ENCODE data around the gene CDC45. TPM values are rescaled to one million over a fixed set of nuclear protein-coding genes. Genes with fewer than 3 reads are reported as not detected.

The CDC45 gene
- total RNA-seq, 1 donor: 8.9 TPM

GRCh38 chr22:19447330-19448075, 32.2 kb upstream of the CDC45 start, which contains the start of gene C22orf39:
Gene C22orf39 (minus strand): TSS chr22:19447711. CDS start chr22:19447688, 23 bp downstream.
- DNase-seq (ENCODE audit: low read depth in 2 of 3, low spot score in 2 of 3): peak; percentile 71 to 94 (median 89)

GRCh38 chr22:19448076-19448607, 31.6 kb upstream of the CDC45 start:
- DNase-seq (ENCODE audit: low read depth in 2 of 3, low spot score in 2 of 3): peak in 2 of 3 donors; percentile 21 to 39

GRCh38 chr22:19448739-19449421, 30.8 kb upstream of the CDC45 start:
- DNase-seq (ENCODE audit: low read depth in 2 of 3, low spot score in 2 of 3): no peak

DNA sequence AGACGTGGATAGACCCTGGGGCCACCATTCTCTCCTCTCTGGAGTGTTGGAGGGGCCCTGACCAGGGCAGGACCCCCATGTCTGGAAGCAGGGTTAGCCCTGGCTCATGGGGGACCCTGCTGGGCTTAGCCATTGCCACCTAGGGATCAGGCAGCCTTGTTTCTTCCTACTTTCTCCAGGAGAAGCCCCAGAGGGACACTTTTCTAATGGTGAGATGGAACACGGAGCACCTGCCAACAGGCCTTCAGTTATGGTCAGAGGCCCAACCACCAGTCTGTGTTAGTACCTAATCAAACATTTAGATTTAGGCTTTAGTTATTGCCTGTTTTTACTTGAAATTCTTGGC, 30.3 kb upstream of the CDC45 start:
- no peak for DNase-seq (ENCODE audit: low read depth in 2 of 3, low spot score in 2 of 3)

- no peak for DNase-seq (ENCODE audit: low read depth in 2 of 3, low spot score in 2 of 3)
Measured at GRCh38 chr22:19450363-19451175, 29.2 kb upstream of the CDC45 start.

DNA sequence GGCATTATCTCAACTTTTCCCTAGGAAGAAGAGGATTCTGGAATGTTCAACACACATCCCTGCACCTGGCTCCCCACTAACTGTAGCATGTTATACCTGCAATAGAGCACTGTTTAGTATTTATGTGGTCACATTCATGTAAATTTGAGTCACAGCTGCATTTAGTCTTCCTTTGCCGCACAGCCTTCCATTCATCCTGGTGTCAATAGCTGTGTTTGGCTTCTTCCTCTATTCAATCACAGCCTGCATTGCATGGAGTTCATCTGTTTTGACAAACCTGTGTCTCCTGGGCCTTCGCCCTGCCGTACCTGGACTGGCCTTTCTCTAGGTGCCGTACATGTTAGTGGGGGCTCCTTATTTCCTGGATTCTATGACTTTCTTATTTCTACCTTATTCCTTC, 28.1 kb upstream of the CDC45 start:
- no peak for DNase-seq (ENCODE audit: low read depth in 2 of 3, low spot score in 2 of 3)

GRCh38 chr22:19453718-19454117, 26.0 kb upstream of the CDC45 start:
- no peak for DNase-seq (ENCODE audit: low read depth in 2 of 3, low spot score in 2 of 3)

- no peak for DNase-seq (ENCODE audit: low read depth in 2 of 3, low spot score in 2 of 3)
Measured at GRCh38 chr22:19454156-19454555, 25.6 kb upstream of the CDC45 start.

GRCh38 chr22:19455033-19455432, 24.7 kb upstream of the CDC45 start:
- DNase-seq (ENCODE audit: low read depth in 2 of 3, low spot score in 2 of 3): no peak

DNA sequence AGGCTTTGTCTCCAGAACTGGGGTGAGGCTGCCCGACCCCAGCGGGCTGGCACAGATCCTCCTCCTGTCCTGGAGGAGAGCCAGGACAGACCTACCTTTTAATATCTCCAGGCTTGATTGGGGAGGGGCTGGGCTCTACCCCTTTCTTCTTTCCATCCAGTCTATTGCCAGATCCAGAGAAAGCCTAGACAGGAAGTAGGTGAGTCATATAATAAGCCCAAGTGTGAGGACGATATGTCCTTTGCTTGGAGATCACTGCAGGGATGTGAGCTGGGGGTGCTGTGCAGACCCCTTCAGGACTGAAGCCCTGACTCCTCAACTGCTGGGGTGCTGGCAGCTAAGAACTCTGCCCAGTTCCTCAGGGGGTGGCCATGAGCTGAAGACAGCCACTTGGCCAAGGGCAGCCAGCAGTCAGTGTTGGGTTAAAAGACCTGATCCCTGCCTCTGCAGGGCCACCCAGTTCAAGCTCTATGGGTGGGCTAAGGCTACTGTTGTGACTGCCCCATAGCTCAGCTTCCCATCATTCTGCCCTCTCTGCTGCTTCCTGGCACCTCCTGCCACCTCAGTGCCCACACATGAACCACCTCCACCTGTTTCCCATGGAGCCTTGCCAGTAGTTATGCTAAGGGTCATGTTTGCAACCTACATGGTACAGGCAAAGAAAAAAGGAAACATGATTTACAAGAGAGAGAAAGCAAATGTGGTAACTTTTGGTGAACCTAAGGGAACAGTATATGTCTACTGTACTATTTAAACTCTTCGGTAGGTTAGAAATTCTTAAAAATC, 23.9 kb upstream of the CDC45 start:
- DNase-seq (ENCODE audit: low read depth in 2 of 3, low spot score in 2 of 3): no peak

DNA sequence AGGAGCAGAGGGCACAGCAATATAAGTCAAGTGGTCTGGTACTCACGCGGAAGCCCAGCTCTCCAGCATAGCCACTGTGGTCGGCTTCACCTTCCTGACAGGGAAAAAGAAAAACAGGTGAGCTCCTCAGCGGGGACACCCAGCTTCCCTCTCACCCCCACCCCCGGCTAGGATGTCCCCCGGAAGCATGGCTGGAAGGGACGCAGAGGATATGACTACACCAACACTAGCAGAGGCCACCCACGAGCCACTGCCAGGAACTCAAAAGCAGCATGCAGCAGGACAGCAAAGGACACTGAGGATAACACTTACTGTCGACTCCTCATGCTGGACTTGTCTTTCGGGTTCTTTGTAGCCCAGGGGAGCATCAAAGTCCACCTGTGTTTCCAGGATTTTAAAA, 23.2 kb upstream of the CDC45 start:
- DNase-seq (ENCODE audit: low read depth in 2 of 3, low spot score in 2 of 3): no peak

DNA sequence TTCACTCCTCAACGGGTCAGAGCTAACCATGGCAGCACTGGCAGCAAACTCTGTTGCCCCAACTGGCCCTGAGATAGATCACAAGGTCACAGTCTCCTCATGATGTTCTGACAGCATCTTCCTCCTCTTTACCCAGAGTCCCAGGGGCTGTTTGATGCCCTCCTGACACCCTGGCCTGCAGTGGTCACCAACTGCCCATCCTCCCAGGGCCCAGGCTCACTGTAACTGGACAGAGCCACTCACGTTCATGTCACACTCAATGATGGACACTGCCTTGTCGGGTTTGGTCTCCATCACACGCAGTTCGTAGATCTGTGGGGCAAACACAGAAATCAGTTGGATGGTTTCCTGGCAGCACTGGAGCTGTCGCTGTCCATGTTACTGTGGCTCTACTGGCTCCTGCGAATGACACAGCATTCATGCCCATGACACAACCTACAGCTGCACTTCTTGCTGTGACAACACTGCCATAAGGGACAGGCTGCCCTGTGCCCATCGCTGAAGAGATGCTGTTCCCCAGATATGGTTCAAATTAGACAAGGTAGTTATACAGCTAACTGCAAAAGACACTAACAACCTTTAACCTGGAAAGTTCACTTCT, 21.8 kb upstream of the CDC45 start:
- no peak for DNase-seq (ENCODE audit: low read depth in 2 of 3, low spot score in 2 of 3)

- DNase-seq (ENCODE audit: low read depth in 2 of 3, low spot score in 2 of 3): no peak
Measured at GRCh38 chr22:19460036-19460435, 19.7 kb upstream of the CDC45 start.

- no peak for DNase-seq (ENCODE audit: low read depth in 2 of 3, low spot score in 2 of 3)
Measured at GRCh38 chr22:19461506-19461905, 18.2 kb upstream of the CDC45 start.

DNA sequence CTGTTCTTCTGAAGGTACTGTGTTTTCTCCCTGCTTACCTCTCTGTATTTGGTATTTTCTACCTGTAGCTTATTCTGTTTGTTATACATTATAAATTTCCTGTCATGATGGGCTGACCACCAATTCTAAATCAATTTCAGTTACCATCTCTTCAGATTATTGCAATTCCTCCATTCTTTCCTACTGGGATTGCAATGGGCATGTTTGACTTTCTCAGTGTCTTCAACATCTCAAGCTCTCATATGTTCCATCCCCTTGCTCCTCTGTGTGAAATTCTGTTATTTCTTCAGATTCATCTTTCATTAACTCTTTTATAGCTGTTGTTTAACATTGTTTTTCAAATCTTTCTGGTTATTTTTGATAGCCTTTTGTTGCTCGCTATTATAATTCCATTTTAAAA, 16.7 kb upstream of the CDC45 start:
- DNase-seq (ENCODE audit: low read depth in 2 of 3, low spot score in 2 of 3): no peak

DNA sequence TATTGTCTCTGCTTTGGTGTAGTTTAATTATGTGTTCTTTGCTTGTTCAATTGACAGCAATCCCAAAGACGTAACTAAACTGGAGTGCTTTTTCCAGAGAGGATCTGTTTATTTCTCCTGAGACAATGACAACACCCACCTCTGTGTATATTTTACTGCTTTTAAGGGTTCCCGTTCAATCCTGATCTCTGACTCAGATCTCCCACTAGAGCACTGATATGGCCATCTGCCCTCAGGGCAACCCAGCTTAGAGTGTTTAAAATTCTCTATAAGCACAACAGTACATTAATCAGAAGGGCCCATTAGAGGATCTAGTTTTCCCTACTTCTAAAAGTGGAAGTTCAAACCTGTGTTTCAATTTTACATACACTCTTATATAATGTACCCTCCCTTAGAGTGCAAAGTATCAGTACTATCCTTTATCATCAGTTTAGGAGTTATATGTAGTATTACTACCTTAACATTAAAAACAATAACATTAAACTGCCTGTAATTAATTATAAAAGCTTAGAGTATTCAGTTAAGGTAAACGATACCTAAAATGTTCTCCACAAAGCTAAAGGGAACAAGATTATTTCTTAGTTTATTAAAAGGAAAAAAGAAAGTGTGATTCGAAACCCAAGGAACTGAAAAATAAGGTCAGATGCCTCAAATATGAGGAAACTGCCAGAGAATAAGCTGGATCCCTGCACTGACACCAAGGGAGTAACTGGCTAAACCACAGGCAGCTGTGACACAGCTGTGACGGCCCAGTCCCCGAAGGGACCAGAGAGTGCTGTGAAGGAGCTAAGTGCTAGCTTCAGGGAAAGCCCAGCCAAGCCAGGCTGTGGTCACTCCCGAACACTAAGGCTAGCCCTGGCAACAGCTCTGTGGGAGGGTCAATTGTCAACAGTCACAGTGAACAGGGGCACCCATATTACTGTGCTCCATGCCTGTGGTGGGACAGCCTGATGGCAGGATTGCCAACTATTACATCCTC, 15.9 kb upstream of the CDC45 start:
- DNase-seq (ENCODE audit: low read depth in 2 of 3, low spot score in 2 of 3): no peak

DNA sequence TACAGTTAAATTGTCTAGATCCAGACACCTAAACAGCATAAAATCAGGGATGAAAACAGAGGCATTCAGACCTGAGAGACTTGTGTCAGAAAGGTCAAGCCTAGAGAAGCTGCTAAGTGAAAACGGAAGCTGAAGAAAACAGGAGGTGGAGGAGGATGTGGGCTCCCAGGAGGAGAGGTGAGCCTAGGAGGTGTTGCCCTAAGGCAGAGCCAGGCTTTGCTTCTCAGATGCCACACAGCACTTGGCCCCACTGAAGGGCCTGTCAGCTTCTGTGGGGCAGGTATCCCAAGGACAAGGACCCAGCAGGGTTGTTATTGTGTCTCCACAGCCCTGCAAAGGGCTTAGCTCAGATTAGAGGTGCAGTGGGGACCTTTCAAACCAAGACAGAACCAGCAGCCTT, 15.2 kb upstream of the CDC45 start:
- no peak for DNase-seq (ENCODE audit: low read depth in 2 of 3, low spot score in 2 of 3)

DNA sequence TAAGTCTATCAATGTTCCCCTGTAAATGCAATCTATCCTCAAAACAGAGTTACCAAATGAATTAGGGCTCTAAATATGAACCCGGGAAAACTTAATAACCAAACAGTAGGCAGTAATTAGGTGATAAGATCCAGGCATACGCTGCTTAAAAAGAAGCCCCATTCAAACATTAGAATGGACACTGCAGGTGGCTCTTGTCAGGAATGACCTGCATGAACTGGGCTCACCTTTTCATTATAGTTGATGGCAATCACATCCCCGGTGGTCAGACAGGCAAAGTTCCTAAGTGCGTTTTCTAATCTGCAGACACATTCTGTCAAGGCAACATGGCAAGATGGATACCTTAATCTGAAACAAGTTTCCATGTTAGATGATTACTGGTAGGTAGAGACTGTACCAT, 14.7 kb upstream of the CDC45 start:
- DNase-seq (ENCODE audit: low read depth in 2 of 3, low spot score in 2 of 3): no peak

DNA sequence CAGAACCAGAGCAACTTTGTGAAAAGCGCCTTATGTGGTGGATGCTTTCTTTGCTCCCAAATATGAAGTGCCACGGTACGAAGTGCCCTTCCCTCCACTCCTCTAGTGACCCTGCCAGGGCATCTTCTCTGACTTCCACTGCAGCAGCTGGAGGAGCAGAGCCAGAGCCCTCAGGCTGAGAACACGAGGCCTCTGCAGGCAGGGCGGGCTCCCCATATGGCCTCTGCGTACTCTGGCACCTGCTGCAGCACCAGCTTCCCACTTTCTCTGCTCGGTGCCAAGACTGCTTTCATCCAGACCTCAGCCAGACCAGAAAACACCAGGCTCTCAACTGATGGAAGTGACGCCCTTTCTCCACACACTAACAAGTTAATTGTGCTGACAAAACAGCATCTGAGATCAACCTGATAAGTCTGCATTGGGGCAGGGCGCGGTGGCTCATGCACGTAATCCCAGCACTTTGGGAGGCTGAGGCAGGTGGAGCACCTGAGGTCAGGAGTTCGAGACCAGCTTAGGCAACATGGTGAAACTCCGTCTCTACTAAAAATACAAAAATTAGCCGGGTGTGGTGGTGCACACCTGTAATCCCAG, 13.5 kb upstream of the CDC45 start:
- DNase-seq (ENCODE audit: low read depth in 2 of 3, low spot score in 2 of 3): no peak
